Amniotic stem cell (primary cell): ENCODE data around the gene INO80B.
"Not testable (repeated sequence)": the region's sequence is repeated elsewhere in the genome, so short reads cannot be mapped to it uniquely, and the experiment has no call there.

Experiments used
- DNase-seq: peaks from one replicate; lab custom pipeline; 2025; lab: John Stamatoyannopoulos, UW

Gene INO80B

DNA sequence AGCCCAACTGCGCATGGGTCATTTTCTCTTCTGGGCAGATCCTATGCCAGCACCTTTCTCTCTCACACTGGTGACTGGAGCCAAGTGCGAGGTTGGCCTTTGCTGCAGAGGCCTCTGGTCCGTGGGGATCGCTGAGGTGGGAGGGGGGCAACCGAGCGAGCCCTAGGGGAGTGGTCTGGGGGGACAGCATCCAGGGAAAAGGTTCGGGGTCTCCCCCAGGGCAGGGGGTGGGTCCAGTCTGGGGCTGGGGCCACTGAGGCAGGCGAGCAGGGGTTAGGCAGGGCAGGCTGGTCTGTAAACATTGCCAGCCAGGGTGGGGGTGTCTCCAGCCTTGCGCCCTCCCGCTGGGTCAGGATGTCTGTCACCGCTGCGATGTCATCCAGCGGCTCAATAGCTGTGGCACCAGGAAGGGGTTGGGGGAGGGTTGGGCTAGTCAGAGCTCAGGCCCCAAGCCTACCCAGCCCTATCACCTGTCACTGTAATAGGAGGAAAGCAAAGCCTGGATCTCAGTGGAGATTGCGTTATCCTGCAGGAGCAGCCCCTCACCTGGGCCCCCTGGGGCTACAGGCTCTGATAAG is 28.6 kb upstream of the INO80B start:
- no peak for DNase-seq

DNA sequence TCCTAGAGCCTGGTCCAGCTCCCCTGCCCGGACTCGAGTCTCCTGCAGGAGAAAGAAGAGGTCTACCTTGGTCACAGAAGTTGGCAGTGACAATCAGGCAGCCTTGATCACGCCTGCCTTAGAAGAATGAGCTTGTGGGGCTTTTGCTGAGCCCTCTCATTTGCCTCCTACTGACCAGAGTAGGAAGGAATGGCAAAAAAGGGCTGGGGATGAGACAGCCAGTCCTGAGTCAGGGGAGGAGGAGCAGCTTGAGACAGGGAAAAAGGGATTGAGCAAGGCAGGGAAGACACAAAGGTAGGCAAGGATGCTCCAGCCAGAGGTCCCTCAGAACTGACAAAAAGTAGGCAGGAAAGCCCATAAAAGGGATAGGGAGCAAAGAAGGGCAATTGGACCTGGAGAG is 27.3 kb upstream of the INO80B start:
- no peak for DNase-seq

DNA sequence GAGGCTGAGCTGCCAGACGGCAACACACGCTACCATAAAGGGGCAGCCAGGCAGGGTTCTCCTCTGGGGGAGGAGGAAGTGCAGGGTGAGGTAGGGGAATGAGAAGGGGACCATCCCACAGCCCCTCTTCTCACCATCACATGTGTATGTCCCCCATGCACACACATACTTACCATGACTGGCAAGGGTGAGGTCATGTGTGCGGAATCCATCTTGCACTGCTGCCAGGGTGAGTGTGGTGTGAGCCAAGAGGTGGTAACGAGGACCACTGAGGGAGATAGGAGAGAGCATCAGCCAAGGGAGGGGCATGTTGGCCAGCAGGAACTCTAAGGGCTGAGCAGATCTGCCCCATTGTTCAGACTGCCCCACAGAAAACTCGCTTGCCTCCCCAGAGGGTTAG is 26.2 kb upstream of the INO80B start:
- no peak for DNase-seq

DNA sequence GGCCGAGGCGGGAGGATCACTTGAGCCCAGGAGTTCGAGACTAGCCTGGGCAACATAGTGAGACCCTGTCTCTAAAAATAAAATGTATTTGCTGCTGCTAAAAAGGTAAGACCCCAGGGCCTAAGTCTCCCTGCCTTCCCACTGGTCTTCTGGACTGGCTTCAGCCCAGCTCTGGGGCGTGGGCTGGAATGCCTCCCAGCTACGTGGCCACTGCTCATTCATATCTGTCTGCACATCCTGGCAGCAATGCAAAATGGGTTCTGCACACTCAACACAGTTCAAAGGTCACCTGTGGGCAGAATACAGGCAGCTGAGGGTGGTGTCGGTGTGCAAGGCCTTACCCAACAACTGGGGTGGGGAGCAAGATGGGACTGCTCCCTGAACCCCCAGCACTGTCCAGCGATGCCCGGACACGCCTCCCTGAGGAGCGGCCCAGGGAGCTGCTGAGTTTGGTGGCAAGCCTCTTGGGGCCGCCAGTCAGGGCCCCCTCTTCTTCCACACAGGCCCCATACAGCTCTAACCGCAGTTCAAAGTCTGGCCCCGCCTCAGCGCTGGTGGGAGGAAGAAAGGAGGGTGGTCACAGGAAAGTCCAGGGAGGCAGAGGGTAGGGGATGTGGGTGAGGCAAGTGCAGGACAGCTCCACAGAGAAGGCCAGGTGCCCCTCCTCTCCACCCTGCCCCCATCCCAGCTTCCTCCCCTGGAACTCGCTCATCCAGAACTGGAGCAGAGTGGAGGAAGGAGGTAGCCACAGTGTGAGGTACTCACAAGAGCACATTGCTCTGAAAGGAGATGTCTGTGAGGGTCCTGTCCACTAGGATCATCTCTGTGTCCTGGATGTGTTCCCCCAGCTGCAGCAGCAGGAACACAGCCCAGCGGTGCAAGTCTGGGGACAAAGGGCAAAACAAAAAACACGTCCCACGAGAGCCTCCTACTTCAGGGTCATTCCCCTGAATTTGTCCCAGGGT is 25.1 kb upstream of the INO80B start:
- DNase-seq = no peak

DNA sequence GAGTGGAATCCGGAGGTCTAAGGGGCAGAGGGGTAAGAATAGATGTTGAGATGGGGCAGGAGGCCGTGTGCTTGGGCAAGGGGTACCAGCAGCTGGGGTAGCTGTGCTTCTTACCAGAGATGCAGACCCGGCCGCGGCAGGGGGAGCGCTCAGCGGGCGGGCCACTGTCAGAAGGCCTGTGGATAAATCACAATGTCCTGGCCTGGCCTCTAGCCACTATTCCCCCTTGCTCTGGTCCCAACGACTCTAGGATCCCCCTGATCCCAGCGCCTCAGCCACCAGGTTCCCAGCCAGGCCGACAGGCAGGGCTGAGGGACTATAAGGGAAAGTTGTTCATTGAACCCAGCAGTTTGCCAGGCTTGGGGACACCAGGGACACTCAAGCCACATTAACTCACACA is 24.4 kb upstream of the INO80B start:
- no peak for DNase-seq

DNA sequence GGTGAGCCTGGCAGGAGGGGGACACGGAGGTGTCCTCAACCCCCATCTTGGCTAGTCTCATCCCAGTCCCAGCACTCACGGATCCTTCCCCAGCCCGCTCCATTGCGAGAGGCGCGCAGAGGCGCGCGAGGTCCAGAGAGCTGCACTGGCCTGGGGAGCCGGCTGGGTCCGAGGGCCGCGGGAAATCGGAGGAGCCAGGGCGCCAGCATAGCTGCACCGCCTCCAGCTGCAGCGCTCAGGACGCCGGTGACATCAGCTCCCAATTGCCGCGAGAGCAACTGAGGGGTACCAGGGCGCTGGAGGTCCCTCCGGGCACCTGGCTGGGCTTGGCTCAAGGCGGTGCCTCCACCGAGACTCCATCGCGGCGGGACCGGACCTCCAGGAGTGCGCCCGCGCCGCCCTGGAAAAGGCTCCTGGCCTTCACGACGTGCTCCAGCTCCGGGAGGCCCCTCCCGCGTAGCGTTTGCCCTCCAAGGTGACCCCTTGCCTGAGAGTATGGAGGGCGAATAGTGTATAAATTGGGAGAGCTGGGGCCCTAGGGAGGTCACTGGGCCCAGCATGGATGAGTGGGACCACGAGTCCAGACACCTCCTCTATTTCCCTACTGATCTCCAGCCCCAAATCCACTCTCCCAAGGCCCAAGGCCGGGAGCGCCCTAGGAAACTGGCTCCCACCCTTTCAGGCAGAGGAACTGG is 18.6 kb upstream of the INO80B start:
- no peak for DNase-seq

DNA sequence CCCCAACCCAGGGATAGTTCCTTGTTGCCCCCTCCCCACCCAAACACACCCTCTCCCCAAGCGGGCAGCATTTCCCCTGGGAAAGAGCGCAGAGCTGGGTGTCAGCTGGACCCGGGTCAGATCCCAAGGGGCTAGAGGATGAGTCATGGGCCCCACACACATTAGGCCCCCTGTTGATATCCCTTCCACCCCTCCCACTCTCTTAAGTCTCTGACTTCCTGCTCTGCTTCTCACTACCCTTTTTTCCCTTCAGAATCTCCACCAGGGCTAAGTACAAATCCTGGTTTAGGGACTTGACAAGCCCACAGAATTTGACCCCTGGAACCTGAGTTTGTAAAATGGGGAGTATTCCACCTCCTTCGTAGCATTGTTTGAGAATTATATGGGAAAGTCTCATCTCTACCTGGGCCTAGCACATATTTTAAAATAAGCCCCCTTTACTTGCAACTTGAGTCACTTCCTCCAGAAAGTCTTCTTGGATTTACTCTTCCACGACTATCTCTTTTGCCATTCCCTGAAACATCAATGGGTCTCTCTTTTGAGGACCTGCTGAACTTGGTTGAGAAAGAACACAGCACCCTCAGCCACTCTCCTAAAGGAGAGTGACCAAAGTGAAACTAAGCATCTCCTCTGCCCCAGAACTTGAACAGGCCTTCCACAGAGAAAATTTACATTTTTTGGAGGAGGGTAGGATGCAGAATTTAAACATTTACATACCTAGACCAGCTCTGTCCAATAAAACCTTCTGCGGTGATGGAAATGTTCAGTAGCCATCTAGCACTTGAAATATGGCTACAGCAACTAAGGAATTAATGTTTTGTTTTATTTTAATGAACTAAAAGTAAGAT is 17.8 kb upstream of the INO80B start:
- DNase-seq = no peak

DNA sequence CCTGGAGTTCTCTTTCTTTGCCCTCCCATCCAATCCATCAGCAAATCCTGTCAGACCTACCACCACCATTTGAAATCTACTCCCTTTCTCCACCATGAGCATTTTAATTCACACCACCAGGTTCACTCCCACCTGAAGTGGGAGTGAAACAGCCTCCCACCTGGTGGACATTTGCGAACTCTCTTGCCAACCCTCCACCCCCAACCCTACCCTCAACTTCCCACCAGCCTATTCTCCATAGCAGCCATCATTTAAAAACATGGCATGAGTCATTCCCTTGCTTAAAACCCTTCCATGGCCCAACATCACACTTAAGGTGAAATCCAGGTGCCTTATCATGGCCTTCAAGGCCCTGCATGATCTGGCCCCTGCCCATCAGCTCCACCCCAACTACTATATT is 16.6 kb upstream of the INO80B start:
- no peak for DNase-seq

DNA sequence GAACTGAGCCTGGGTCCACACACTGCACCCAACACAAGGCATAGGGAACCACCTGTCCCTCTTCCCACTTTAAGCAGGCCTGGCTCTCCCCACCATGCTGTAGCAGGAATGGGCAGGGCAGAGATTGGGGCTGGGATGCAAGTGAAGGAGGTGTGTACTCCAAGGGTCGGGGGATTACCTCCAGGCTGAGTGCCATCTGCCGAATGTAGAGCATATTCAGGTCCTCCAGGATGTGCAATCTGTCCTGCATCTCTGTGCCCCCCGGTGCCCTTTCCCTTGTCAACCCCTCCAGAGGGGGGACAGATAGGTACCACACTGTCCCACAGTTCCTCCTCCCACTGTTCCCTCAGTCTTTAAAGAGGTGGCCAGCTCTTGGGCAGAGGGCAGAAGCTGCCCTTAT is 15.5 kb upstream of the INO80B start:
- DNase-seq = no peak

DNA sequence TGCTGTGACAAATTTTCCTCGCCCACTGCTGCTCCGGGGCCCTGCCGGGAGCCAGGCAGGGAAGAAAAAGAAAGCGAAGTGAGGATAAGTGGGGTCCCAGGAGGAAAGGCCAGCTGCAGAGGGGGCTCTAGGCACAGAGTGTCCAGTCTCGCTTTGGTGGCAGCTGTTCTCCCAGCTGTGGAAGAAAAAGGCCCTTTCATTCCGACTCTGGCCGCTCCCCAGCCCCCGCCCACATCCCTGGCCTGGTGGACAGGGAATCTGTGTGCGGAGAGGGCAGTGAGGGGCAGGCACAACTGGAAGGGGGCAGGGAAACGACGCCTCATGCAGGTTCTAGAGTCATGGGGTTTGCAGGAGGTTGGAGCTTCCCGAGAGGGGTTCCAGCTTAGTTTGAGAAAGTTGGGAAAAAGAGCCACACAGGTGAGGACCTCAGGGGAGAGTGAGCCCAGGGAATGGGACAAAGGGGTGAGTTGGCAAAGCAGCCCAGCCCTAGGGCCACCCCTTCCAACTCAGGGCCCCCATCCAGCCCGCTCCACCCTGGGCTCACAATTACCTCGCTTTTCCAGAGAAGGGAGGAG is 15.0 kb upstream of the INO80B start:
- DNase-seq = no peak

DNA sequence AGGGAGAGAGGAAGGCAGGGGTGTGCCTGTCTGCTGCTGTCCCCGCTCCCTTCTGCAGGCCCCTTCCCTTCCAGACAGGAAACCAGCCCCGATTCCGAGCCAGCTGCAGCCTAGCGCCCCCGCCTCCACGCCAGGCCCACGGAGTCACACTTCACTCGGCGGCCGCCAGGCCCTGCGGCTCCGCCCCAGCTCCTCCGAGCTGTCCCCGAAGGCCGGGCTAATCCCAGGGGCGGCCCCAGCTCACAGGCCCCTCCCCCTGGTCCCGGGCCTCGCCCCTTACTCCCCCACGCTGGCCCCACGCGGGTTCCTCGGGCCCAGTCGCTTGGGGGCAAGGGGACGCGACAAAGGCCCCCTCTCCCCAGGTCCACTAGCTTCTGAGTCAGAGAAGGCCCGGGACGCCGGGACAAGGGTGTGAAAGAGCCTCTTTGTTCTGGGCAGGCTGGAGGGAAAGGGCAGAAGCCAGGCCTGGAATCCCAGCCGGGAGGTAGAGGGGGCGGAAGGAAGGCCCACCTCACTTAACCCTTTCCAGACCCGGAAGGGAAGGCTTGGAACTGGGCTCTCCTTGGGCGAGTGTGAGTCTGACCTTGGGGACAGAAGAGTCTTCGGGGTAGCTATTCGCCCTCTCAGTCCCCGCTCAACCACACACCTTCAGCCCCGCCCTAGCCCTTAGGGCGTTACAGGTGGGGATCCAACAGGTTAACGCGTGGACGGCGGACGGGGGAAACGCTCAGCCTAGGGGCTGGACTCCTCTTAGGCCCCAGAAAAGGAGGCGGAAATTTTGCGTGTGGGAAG is 14.3 kb upstream of the INO80B start:
- DNase-seq = peak; percentile 63

DNA sequence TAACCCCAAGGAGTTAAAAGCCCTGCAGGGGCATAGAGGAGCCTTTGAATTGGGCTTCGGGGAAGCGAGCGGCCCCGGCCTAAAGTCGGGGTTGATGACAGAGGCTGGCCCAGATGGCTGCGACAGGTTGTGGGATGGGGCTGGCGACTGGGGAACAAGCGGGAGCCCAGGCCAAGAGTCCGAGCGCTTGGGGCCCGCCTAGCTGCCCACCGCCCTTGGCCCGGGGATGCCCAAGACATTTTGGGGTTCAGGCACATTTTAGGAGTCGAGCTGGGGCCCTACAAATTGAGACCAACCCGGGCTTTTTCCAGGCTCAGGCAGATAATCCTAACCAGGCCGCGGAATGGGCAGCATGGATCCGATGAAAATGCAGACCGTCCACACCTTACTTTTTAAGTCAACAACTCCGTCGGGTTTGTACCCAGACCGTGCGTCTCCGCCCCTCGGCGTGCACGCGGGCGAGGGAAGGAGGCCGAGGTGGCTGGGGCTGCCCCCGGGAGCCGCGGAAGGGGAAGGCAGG is 13.7 kb upstream of the INO80B start:
- DNase-seq = no peak

DNA sequence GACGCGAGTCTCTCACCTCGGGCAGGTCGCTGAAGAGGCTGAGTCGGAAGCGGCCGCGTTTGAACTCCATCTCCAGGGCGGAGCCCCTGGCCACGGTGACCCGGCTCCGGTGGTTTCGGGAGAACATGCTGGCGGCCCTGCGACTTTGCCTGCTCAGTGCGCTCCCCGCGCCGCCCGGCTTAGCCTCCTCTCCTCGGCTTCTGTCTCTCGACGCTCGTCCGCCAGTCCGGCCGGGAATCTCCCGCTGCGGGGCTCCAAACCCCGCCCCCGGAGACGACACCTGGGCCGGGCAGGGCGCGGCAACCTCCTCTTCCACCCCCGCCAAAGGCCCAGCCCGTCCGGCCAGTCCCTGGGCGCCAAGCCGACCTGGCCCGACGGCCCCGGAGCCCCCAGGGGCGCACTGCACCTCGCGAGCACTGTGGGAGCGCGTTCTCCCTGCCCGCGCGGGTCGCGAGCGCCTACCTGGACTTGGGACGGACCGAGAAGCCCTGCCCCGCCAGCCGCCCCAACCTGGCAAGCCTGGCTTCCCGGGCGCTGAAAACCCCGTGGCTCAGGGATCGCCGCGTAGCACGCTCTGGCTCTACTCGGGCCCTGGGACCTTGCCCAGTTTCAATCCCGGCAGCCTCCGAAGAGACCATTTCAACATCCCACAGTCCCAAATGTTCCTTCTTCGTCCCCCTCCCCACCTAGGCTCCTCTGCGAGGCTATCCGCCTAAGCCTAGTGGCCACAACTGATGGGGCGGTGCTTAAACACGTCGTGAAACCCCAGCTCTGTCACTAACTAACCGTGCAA is 13.0 kb upstream of the INO80B start, which contains the start of gene RTKN:
Gene RTKN (minus strand): TSS at position 248 of the 793 bp plus-strand sequence. CDS start 121 bp downstream, at position 127.
- no peak for DNase-seq

DNA sequence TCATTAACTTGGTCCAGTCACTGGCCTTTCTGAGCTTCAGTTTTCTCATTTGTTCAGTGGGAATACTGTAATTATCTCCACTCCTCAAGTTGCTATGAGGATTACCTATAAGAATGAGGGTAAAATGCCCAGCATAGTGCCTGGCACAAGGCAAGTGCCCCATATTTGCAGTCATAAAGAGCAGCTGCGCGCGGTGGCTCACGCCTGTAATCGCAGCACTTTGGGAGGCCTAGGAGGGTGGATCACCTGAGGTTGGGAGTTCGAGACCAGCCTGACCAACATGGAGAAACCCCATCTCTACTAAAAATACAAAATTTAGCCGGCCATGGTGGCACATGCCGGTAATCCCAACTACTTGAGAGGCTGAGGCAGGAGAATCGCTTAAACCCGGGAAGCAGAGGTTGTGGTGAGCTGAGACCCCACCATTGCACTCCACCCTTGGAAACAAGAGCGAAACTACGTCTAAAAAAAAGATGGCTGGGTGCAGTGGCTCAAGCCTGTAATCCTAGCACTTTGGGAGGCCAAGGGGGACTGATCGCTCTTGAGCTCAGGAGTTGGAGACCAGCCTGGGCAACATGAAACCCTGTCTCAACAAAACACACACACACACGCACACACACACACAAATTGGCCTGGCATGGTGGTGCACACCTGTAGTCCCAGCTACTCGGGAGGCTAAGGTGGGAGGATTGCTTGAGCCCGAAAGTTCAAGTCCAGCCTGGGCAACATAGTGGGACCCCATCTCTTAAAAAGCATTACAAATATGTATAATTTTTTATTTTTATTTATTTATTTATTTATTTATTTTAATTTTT is 12.2 kb upstream of the INO80B start:
- not testable (repeated sequence) for DNase-seq

DNA sequence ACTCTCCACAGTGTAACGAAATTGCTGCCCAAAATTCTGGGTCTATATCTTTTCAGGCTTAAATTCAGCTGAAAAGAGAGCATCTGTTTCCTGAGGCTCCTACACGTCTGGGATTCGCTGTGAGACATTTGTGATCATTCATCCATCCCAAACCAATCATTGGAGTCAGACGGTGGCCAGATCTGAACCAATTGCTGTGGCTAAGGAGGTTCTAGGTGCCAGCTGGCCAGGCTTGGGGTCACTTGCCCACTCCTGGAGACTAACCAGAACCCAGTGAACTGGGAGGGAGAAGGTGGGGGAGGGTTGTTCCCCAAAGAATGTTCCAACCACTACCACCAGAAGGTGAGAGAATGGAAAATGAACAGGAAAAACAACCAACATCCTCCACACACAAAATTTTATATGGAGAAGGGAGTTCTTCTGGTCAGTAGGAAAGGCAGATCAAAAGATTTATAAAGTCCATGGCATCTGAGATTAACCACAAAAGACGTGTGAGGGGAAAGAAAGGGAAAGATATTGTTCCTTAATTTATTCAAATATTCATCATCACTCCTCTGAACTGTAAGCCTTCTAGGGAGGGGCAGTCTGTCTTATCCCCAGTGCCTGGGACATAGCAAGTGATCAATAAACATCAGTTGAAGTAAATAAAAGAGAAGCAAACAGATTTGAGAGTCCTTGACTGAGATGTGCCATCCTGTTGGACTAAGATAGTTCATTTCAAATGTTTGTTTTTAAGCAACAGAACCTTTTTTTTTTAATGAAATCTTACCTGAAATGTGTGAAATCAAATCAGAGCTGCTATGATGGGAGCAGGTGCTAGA is 10.2 kb upstream of the INO80B start:
- DNase-seq = no peak

DNA sequence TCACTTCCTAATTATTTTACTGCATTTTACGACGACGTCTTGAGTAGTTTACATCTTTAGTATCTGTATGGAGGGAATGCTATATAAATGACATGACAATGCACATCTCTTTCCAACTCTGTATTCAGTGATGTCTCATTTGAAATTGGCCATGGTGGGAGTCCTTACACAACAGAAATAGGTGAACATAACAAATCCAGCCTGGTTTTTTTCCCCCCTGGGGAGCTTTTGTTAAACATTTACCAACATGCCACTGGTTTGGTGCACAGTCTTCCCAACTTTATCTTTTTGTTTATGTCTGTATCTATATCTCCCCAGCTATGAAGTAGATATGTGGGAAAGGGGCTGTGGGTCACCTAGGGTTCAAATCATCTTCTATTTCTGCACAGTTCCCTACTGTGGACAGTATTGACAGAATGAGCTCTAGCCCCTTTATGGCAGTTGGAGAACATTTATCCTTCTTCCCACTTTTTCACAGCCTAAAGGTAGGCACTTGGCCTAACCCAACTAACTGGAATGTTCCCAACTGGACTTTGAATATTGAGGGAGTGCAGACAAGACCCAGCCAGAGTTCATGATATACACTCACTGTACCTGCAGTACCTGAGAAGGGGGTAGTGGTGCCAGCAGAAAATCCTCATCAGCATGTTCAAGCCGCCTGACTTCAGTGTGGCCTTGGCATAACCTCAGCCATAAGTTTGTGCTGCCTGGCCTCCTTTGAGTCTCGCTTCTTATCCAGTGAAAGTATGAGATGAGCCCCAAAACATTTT is 7.5 kb upstream of the INO80B start:
- no peak for DNase-seq

DNA sequence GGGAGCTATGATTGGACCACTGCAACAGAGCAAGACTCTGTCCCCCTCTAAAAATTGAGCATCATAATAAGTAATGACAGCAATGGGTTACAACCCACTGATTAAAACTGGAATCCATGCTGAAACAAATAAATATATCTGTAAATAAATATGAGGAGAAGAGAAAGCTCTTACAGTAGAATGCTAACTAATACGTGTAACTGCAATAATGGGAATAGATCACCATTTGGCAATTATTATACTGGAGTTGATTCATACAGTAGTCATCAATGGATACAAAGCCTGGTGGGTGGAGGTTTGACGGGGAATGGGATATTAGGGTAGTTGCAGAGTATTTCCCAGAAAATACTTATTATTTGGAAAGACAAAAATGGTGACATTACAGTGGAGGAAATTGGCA is 6.1 kb upstream of the INO80B start:
- DNase-seq = no peak
